AG04450 (cell line): ENCODE data around the gene ZSWIM8. TPM values are rescaled to one million over a fixed set of nuclear protein-coding genes. Genes with fewer than 3 reads are reported as not detected.

Experiments used
- CTCF ChIA-PET: fragments of 300-600, 350-600 bp; formaldehyde crosslinking; extraction: SDS; loops from one replicate; lab custom pipeline; 2022; ENCODE audit warnings: antibody characterized with exemption, inconsistent platforms; lab: Charles Lee
- POLR2A ChIA-PET: fragments of 350-600 bp; formaldehyde crosslinking; extraction: SDS; loops from one replicate; lab custom pipeline; 2021; ENCODE audit warnings: antibody characterized with exemption, inconsistent platforms; lab: Yijun Ruan, JAX
- DNase-seq: peaks from one replicate; pipeline ENCODE4 v3.0.0-alpha.2; 2011; ENCODE audit warnings: low read depth, low spot score
- H3K27ac ChIP-seq: one replicate; pipeline ENCODE4 v1.5.1; 2012; ENCODE audit warnings: low read depth, low read length, control low read depth
- H3K27me3 ChIP-seq: one replicate; pipeline ENCODE4 v1.6.0; 2012; ENCODE audit warnings: low read length; ENCODE audit not compliant: control insufficient read depth, insufficient read depth
- H3K4me3 ChIP-seq: 2 replicates; pipeline ENCODE4 v1.5.1; 2011; ENCODE audit warnings: mild to moderate bottlenecking, low read depth, low read length, control low read depth
- H3K9me3 ChIP-seq: 2 replicates; pipeline ENCODE4 v1.5.1; 2012; ENCODE audit warnings: low read length; ENCODE audit not compliant: control insufficient read depth, insufficient read depth
- CTCF ChIP-seq: IDR thresholded peaks from 2 replicates; pipeline ENCODE4 v1.5.1; 2011; ENCODE audit warnings: low read depth, low read length, control low read depth, inconsistent platforms
- polyA plus RNA-seq: library from polyadenylated mRNA; depleted of rRNA; stranded (reverse); fragments of >200 nt; gene quantifications from 2 replicates; pipeline ENCODE4 v1.2.3, GENCODE V29; 2011; rRNA removed
- small RNA-seq: library from RNA; depleted of rRNA; stranded (forward); fragments of <200 nt; gene quantifications from one replicate; pipeline ENCODE3, GENCODE V24; 2012; ENCODE audit warnings: low read depth; ENCODE audit not compliant: insufficient read length

Gene ZSWIM8
- polyA plus RNA-seq, 1 experiment, result 44.2 TPM

GRCh38 chr10:73848821-73849489, 63.5 kb downstream of the ZSWIM8 start:
- Histone ChIP-seq H3K9me3 (no peaks in the 10 kb centered on the region), H3K27me3 (no peaks in the 10 kb centered on the region), H3K4me3 (no peak overlapping the region), H3K27ac (no peak overlapping the region)
- ChIA-PET CTCF (interaction anchor here (0.7 to 5.6 kb wide), 22 partner anchors 10 to 254 kb away, joined by 3 to 88 read pairs (median 5); no protein-coding TSS in a partner anchor), POLR2A (interaction anchor here (0.6 kb wide), 1 partner anchor 294 kb away, joined by 4 read pairs; no protein-coding TSS in a partner anchor)
- TF ChIP-seq CTCF, result peak; percentile 99
- DNase-seq, result peak; percentile 49

- TF ChIP-seq CTCF, result no peak
- no peak for DNase-seq
- CTCF ChIA-PET, result interaction anchor here (0.6 to 5.6 kb wide), 20 partner anchors 9 to 745 kb away, joined by 3 to 88 read pairs (median 4); no protein-coding TSS in a partner anchor
- no peak overlapping the region for H3K4me3 ChIP-seq
- POLR2A ChIA-PET, result interaction anchor here (0.6 to 0.9 kb wide), 3 partner anchors 32 to 263 kb away, joined by 3 to 4 read pairs (median 3); no protein-coding TSS in a partner anchor
- no peaks in the 10 kb centered on the region for H3K27me3 ChIP-seq
- no peak overlapping the region for H3K27ac ChIP-seq
- no peaks in the 10 kb centered on the region for H3K9me3 ChIP-seq
These were observed 64.8 kb downstream of the ZSWIM8 start for GRCh38 chr10:73850211-73850610.

GRCh38 chr10:73850863-73851461, 65.6 kb downstream of the ZSWIM8 start:
- H3K27ac ChIP-seq, result peak overlapping the region; percentile 39
- DNase-seq, result no peak
- no peaks in the 10 kb centered on the region for H3K27me3 ChIP-seq
- no peak for TF ChIP-seq CTCF
- CTCF ChIA-PET, result interaction anchor here (1.4 to 5.6 kb wide), 3 partner anchors 29 to 252 kb away, joined by 11 to 88 read pairs (median 28); no protein-coding TSS in a partner anchor
- POLR2A ChIA-PET, result interaction anchor here (0.6 to 0.9 kb wide), 2 partner anchors 47 to 262 kb away, joined by 3 to 4 read pairs; no protein-coding TSS in a partner anchor
- no peaks in the 10 kb centered on the region for H3K9me3 ChIP-seq
- no peak overlapping the region for H3K4me3 ChIP-seq

Small RNA genes lying within 50 kb of the gene (small RNA-seq; reads per million reads assigned to genes)
- gene AC022400.4, result not detected
- not detected for gene AC022400.9
- gene ZSWIM8-AS1, result not detected

Other genes starting within 250 kb of the ZSWIM8 start
- gene USP54, start 194.3 kb upstream of the ZSWIM8 start, polyA plus RNA-seq, result 8.6 and 11.2 TPM in 2 replicates
- not detected in 2 replicates for gene MYOZ1, start 144.1 kb upstream of the ZSWIM8 start, polyA plus RNA-seq
- gene SYNPO2L, start 129.6 kb upstream of the ZSWIM8 start, polyA plus RNA-seq, result 0.02 and 0.05 TPM in 2 replicates
- 2.9 and 3.3 TPM in 2 replicates for gene AGAP5, start 87.5 kb upstream of the ZSWIM8 start, polyA plus RNA-seq
- gene SEC24C, start 41.2 kb upstream of the ZSWIM8 start, polyA plus RNA-seq, result 86.9 and 97.4 TPM in 2 replicates
- gene CHCHD1, start 3.6 kb upstream of the ZSWIM8 start, polyA plus RNA-seq, result 31.2 and 45.4 TPM in 2 replicates
- 11.4 and 13.2 TPM in 2 replicates for gene NDST2, start 26.0 kb downstream of the ZSWIM8 start, polyA plus RNA-seq
- 22.3 and 23.7 TPM in 2 replicates for gene CAMK2G, start 88.9 kb downstream of the ZSWIM8 start, polyA plus RNA-seq
- 241 and 329 TPM in 2 replicates for gene PLAU, start 125.5 kb downstream of the ZSWIM8 start, polyA plus RNA-seq
- 313 and 327 TPM in 2 replicates for gene VCL, start 212.5 kb downstream of the ZSWIM8 start, polyA plus RNA-seq